GM21723 (cell line): ENCODE measurements around the gene SSR2.

ENCODE experiments used
- ATAC-seq: cut with Tn5 transposase; IDR thresholded peaks from one replicate; pipeline ENCODE4 v1.9.1; 2021; ENCODE audit warnings: mild to moderate bottlenecking, moderate library complexity; ENCODE audit not compliant: unreplicated experiment

The SSR2 gene

DNA sequence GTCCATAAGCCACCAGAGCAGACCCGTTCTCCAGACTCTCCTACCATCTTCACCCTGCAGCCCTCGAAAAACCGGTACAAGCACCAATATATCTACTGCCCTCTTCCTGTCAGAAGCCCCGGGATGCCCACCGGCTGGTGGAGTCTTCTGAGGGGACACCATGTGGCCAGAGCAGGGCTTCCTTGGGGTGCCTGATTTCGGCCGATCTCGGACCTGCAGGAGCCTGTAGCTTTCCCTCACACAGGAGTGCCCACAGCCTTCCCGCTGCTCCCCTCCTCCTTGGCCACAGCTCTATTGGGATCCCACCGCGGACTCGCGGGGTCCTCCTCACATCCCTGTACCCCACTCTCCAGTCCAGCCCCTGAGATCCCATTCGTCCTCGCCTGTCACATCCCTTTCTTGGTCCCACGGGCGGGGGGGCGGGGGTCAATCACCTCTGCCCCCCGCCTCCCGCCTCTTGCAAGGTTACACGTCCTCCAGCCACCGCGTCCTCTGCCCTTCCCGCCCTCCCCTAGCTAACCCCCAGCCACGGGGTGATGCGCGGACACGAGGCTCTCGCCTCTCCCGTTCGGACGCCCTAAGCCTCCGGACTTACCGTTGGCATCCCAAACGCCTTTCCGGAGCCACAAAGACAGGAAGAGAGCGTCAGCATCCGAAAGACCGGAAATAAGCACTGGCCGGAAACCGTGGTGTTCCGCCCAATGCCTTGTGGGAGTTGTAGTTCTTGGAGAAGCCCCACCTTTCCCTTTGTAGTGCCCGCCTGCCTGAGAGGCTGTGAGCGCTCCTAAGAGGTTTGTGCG is at the start of gene SSR2:
SSR2 (minus strand) TSS at position 659 of the 800 bp plus-strand sequence. CDS start 784 bp downstream, outside the sequence.
- ATAC-seq = peak; percentile 99

DNA sequence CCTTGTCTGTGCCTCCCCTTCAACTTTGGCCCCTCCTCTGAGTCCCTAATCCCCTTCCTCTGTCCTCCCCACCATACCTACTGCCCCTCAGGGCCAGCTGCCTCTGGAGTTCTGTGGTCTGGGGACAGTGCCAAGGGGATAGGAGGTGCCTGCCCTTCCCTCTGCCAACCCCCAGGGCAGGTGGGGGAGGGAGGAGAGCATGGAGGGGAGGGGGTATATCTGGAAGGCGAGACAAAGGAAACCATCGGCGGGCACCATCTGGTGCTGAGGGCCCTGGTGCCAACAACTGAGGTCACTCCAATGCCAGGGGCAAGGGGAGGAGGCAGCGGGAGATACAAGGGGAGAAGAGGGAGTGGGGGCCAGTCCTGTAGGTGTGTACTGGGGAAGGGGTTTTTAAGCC is 49.8 kb upstream of the SSR2 start:
- no peak for ATAC-seq

DNA sequence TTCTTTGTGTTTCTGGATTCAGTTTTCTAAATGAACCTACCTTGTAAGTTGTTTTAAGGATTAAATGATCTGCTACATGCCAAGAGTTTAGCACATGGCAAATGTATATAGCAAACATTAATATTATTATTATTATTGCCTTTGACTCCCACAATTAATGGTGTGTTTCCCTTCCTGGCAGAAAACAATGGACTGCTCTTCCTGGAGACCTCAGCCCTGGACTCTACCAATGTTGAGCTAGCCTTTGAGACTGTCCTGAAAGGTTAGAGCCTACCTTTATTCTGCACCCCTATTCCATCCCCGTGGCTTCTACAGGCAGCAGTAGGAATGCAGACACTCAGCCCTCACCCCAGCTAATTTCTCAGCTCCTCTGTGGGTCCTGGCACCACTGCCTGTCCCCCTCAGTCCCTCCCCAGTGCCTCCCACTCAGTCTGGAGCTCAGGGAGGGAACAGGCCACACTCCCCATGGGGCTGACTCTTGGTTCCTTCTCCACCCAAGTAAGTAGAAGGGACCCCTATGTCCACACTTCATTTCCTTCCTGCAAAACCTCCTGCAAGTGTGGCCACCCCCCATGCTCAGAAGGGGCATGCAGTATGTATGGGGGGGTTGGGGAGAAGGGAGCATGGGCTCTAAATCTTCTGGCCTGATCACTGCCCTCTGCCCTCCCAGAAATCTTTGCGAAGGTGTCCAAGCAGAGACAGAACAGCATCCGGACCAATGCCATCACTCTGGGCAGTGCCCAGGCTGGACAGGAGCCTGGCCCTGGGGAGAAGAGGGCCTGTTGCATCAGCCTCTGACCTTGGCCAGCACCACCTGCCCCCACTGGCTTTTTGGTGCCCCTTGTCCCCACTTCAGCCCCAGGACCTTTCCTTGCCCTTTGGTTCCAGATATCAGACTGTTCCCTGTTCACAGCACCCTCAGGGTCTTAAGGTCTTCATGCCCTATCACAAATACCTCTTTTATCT is 49.0 kb upstream of the SSR2 start:
- no peak for ATAC-seq

- no peak for ATAC-seq
These were observed 46.5 kb upstream of the SSR2 start for GRCh38 chr1:156067262-156067661.

DNA sequence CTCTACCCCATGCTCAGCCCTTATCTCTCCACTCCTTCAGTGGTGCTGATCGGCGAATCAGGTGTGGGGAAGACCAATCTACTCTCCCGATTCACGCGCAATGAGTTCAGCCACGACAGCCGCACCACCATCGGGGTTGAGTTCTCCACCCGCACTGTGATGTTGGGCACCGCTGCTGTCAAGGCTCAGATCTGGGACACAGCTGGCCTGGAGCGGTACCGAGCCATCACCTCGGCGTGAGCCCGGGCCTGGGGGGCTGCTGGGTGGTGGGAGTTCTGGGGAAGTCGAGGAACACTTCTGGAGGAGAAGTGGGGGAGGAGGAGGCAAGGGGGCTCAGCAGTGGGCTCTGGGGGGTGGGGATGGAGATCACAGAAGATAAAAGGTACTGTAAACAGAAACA is 45.1 kb upstream of the SSR2 start:
- no peak for ATAC-seq

DNA sequence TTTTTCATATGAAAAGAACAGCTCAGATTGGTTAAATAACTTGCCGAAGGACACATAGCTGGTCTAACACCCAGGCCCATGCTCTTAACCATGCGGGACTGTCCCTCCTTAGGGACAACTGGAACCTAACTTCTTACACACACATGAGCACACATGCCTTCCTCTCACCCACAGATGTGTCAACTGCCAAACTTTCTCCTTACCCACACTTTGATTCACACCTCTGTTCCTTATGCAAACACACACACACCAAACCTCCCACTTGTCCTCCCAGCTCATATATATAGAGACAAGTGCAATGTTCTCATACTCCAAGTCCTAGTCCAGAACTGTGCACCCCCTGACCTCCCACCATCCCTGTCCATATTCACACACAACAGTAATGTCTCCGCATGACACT is 44.5 kb upstream of the SSR2 start:
- no peak for ATAC-seq

GRCh38 chr1:156064615-156065014 is 43.9 kb upstream of the SSR2 start:
- no peak for ATAC-seq

GRCh38 chr1:156063997-156064285 is 43.2 kb upstream of the SSR2 start:
- no peak for ATAC-seq

GRCh38 chr1:156062189-156062588 is 41.4 kb upstream of the SSR2 start:
- no peak for ATAC-seq

DNA sequence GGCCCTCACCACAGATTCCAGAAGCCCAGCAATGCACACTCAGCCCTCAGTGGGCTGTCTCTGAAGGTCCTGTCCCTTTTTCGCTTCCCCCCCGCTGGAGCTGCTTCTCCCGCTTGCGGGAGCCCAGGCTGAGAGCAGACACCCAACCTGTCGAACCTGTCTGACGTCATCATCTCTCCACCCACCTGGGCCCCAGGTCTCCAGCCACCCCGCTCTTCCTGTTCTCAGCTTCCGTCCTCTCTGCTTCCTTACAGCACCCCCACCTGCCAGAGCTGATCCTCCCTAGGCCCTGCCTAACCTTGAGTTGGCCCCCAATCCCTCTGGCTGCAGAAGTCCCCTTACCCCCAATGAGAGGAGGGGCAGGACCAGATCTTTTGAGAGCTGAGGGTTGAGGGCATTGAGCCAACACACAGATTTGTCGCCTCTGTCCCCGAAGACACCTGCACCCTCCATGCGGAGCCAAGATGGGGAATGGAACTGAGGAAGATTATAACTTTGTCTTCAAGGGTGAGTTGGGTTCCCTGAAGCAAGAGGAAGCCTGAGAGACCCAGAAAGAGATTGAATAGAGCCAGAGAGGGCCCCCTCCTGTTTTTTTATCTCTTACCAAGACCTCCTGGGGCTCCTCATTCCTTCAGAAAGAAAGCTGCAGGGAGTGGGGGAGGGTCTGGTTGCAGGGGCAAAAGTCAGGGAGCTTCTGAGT is 40.3 kb upstream of the SSR2 start, which contains the start of gene RAB25:
RAB25 (plus strand) TSS at position 224 of the 700 bp plus-strand sequence; CDS start at position 465, 241 bp downstream.
- ATAC-seq = no peak

GRCh38 chr1:156056326-156056849 is 35.6 kb upstream of the SSR2 start:
- ATAC-seq = no peak

GRCh38 chr1:156055281-156056048 is 34.7 kb upstream of the SSR2 start:
- no peak for ATAC-seq

DNA sequence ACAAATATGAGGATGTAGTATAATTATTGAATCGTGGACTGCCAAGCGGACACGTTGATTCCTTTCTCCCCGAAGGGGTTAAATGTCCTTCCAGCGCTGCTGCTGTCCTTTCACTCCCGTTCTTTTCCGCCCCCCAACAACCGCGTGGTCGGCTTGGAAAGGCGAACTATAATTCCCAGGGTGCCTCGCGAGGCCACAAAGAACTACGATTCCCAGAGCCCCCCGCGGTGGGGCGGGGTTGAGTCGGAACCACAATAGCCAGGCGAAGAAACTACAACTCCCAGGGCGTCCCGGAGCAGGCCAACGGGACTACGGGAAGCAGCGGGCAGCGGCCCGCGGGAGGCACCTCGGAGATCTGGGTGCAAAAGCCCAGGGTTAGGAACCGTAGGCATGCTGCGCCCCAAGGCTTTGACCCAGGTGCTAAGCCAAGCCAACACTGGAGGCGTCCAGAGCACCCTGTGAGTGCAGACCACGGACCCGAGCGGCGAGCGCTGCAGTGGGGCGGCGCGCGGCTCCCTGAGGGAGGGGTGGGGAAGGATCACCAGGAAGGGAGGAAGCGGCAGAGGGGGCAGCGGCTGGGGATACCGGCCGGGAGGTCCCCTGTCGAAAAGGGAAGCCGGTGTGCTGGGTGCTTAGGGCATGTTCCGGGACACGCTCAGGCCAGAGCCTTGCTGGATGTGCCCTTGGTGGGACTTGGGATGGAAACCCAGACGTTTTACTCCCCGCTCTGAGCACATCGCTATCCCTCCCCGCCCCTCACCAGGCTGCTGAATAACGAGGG is 33.9 kb upstream of the SSR2 start, which contains the start of gene LAMTOR2:
LAMTOR2 (plus strand) TSS at position 283 of the 781 bp plus-strand sequence; CDS start at position 391, 108 bp downstream.
- peak; percentile 77 for ATAC-seq

DNA sequence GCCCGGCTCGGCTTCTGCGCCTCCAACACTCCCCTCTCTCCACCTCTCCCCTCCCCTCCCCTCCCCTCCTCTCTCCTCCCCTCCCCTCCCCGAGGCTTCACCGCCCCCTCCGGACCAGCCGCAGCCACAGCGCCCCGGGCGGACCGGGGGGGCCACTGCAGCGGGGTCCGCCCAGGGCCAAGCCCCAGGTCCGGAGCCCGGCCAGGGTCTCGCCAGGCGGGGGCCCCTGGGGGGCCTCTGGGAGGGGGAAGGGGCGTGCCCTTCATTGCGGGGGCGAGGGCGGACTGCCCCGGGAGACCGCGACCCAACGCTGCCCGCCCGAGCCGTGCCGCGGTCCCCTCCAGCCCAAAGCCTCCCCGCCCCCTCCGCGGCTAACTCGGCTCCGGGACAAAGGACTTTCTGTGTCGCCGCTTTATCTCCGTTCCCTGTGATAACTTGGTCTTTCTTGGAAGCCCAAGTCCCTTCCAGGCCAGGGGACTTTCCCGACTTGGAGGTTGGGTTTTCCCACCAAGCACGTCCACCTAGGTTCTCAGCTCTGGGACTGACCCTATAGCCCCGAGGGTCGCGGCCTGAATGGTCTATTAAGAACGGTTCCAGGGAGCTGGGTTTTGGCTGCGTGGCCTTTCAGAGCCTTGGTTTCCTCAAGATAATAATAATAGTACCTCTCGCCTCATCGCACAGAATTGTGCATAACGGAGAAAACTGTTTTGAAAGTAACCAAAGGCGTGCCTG is 33.2 kb upstream of the SSR2 start, which contains the start of gene UBQLN4:
UBQLN4 (minus strand) TSS at position 31 of the 732 bp plus-strand sequence. CDS start 97 bp downstream, outside the sequence.
- ATAC-seq = peak; percentile 33

DNA sequence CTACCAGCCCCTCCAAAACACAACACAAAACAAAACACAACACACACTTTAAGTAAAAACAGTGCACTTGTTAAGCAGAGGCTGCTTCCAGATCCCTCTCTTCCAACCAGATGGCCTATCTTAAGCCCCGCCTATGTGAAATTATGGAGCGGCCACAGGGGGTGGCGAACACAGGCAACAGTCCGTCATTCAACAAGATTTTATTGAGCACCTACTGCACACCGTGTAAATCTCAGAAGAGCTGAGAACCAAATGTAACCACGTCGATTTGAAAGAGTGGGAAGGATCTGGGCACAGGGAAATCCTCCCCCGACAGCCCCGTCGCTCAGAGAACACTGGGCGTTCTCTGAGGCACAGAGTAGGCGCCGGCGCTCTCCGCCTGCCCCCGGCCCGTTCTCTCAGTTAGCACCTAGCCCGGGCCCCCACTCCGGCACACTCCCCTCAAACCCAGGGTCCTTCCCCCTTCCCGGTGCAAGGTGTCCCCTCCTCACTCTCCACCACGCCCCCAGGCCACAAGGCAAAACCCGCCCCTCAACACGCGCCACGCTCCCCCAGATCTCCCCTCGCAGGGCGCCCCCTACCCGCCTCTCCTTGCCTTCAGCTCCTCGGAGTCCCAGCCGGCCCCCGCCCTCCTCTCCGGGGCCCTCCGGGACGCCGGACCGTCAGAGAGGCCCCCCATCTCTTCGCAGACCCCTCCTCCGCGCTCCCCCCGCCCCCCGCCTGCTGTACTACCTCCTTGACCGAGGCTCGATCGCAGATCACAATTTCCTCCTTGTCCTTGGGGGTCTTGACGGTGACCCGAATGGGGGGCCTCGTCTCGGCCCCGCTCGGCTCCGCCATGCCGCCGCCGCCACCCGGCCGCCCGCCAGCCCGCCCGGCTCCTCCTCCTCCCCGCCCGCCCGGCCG is 32.4 kb upstream of the SSR2 start:
- ATAC-seq = no peak

DNA sequence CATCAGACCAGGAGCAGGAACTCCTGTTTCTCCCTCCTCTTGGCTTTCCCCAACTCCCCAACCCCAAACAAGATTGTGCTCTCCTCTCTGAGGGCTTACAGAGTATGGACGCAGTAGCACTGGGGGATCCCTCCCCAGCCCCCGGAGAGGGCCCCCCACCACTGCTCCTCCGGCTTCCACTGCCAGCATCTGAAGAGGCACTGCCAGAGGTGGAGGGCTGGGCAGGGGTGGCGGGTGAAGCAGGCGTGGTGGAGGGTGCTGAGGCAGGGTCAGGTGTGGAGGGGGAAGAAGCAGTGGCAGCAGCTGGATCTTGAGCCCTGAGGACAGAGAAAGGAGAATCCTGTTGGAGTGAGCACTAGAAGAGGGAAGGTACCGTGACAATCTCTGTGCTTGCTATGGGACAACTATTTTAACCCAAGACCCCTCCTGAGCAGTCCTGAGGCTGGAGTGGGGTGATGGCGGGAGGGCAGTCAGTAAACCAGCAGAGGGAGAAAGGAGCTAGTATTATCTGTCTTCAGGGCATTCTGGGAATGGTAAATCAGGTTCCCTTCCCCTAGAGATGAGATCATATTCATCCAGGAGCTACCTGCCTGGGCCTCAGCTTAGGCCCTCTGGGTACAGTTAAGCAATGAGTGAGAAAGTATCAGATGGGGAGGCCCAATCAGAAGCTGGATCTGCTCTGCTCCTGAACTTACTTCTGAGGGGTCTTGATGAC is 30.4 kb upstream of the SSR2 start:
- ATAC-seq = no peak

GRCh38 chr1:156050376-156050775 is 29.6 kb upstream of the SSR2 start:
- ATAC-seq = no peak
